Measurements from ENCODE around the gene RIN1.
A peak's percentile ranks its signal among the peaks of the same experiment; 100 is the strongest.

The RIN1 gene

GRCh38 chr11:66365711-66366619 lies 29.7 kb upstream of the RIN1 start:
- TF ChIP-seq FOXA1 (IDR thresholded peaks at IDR 0.05) (no peak), PKNOX1 (IDR thresholded peaks at IDR 0.05) (no peak), ZNF384 (IDR thresholded peaks at IDR 0.05) (no peak), TARDBP (IDR thresholded peaks at IDR 0.05) (no peak), BHLHE40 (IDR thresholded peaks at IDR 0.05; ENCODE audit: borderline replicate concordance) (no peak), SUZ12 (IDR thresholded peaks at IDR 0.05) (no peak)
- DNase-seq (ENCODE audit: extremely low spot score) = no peak
- CTCF ChIA-PET = interaction anchor here (1.4 kb wide), 1 partner anchor 21 kb away, joined by 4 read pairs; no protein-coding TSS in a partner anchor
- POLR2A ChIA-PET = interaction anchor here (1.1 kb wide), 1 partner anchor 21 kb away, joined by 3 read pairs; no protein-coding TSS in a partner anchor

GRCh38 chr11:66365166-66365565 lies 28.9 kb upstream of the RIN1 start:
- POLR2A ChIA-PET = no interaction called here

GRCh38 chr11:66363805-66364535 lies 27.7 kb upstream of the RIN1 start:
- TF ChIP-seq FOXA1 (IDR thresholded peaks at IDR 0.05) (no peak), ZNF384 (IDR thresholded peaks at IDR 0.05) (peak; percentile 39; the same call in 1 of the 2 replicates), FOXK2 (IDR thresholded peaks at IDR 0.05) (no peak), L3MBTL2 (conservative IDR thresholded peaks at IDR 0.05) (peak; percentile 18; the same call in 1 of the 2 replicates), SUZ12 (IDR thresholded peaks at IDR 0.05) (no peak), FOXM1 (IDR thresholded peaks at IDR 0.05; ENCODE audit: borderline replicate concordance) (no peak)
- peak; percentile 85 for DNase-seq (ENCODE audit: extremely low spot score)

More at GRCh38 chr11:66365166-66365565, 28.9 kb upstream of the RIN1 start:
- CTCF ChIA-PET = interaction anchor here (1.4 kb wide), 1 partner anchor 21 kb away, joined by 4 read pairs; no protein-coding TSS in a partner anchor
- no peak for TF ChIP-seq SP1 (IDR thresholded peaks at IDR 0.05)
- no peak for TF ChIP-seq HDGF (IDR thresholded peaks at IDR 0.05; ENCODE audit: borderline replicate concordance)
- no peak for TF ChIP-seq LEF1 (IDR thresholded peaks at IDR 0.05; ENCODE audit: borderline replicate concordance)
- no peak for TF ChIP-seq ELF4 (IDR thresholded peaks at IDR 0.05)
- no peak for TF ChIP-seq SUZ12 (IDR thresholded peaks at IDR 0.05)
- TF ChIP-seq NFRKB (IDR thresholded peaks at IDR 0.05) = no peak
- no peak for TF ChIP-seq ARNT (IDR thresholded peaks at IDR 0.05)
- no peak for TF ChIP-seq FOXM1 (IDR thresholded peaks at IDR 0.05; ENCODE audit: borderline replicate concordance)
- no peak for TF ChIP-seq FOXK2 (IDR thresholded peaks at IDR 0.05)
- TF ChIP-seq L3MBTL2 (conservative IDR thresholded peaks at IDR 0.05) = no peak
- no peak for TF ChIP-seq PKNOX1 (IDR thresholded peaks at IDR 0.05)
- no peak for TF ChIP-seq CTBP1 (IDR thresholded peaks at IDR 0.05; ENCODE audit: borderline replicate concordance)
- no peak for TF ChIP-seq ZNF384 (IDR thresholded peaks at IDR 0.05)
- TF ChIP-seq FOXA1 (IDR thresholded peaks at IDR 0.05) = no peak
- no peak for TF ChIP-seq TARDBP (IDR thresholded peaks at IDR 0.05)
- no peak for TF ChIP-seq BHLHE40 (IDR thresholded peaks at IDR 0.05; ENCODE audit: borderline replicate concordance)
- no peak for DNase-seq (ENCODE audit: extremely low spot score)

GRCh38 chr11:66363187-66363601 lies 27.0 kb upstream of the RIN1 start:
- TF ChIP-seq FOXA1 (IDR thresholded peaks at IDR 0.05) (no peak), HDGF (IDR thresholded peaks at IDR 0.05; ENCODE audit: borderline replicate concordance) (no peak), ZNF384 (IDR thresholded peaks at IDR 0.05) (no peak), SUZ12 (IDR thresholded peaks at IDR 0.05) (no peak), LEF1 (IDR thresholded peaks at IDR 0.05; ENCODE audit: borderline replicate concordance) (no peak), PKNOX1 (IDR thresholded peaks at IDR 0.05) (no peak), TARDBP (IDR thresholded peaks at IDR 0.05) (no peak), L3MBTL2 (conservative IDR thresholded peaks at IDR 0.05) (no peak), CTBP1 (IDR thresholded peaks at IDR 0.05; ENCODE audit: borderline replicate concordance) (no peak), FOXK2 (IDR thresholded peaks at IDR 0.05) (no peak), NFRKB (IDR thresholded peaks at IDR 0.05) (no peak)
- DNase-seq (ENCODE audit: extremely low spot score) = peak; percentile 4
- POLR2A ChIA-PET = interaction anchor here (0.7 to 1.7 kb wide), 5 partner anchors 8 to 52 kb away, joined by 3 to 4 read pairs (median 4); partner anchors contain the start of gene SLC29A2
- CTCF ChIA-PET = interaction anchor here (0.6 to 1.5 kb wide), 9 partner anchors 15 to 891 kb away, joined by 3 to 10 read pairs (median 6); no protein-coding TSS in a partner anchor

More at GRCh38 chr11:66363805-66364535, 27.7 kb upstream of the RIN1 start:
- POLR2A ChIA-PET = interaction anchor here (1.3 to 1.7 kb wide), 2 partner anchors 22 to 25 kb away, joined by 4 read pairs; no protein-coding TSS in a partner anchor
- CTCF ChIA-PET = interaction anchor here (0.6 to 1.5 kb wide), 10 partner anchors 16 to 892 kb away, joined by 3 to 10 read pairs (median 5); no protein-coding TSS in a partner anchor

GRCh38 chr11:66362481-66363147 lies 26.4 kb upstream of the RIN1 start:
- CTCF ChIA-PET = interaction anchor here (1.5 kb wide), 2 partner anchors 14 to 24 kb away, joined by 7 read pairs; no protein-coding TSS in a partner anchor
- no peak for TF ChIP-seq TARDBP (IDR thresholded peaks at IDR 0.05)
- no peak for TF ChIP-seq LEF1 (IDR thresholded peaks at IDR 0.05; ENCODE audit: borderline replicate concordance)
- TF ChIP-seq SP1 (IDR thresholded peaks at IDR 0.05) = no peak
- no peak for TF ChIP-seq ELF4 (IDR thresholded peaks at IDR 0.05)
- no peak for TF ChIP-seq FOXK2 (IDR thresholded peaks at IDR 0.05)
- TF ChIP-seq ZNF384 (IDR thresholded peaks at IDR 0.05) = no peak
- no peak for DNase-seq (ENCODE audit: extremely low spot score)
- POLR2A ChIA-PET = interaction anchor here (0.7 to 1.7 kb wide), 5 partner anchors 9 to 51 kb away, joined by 3 to 4 read pairs (median 4); partner anchors contain the start of gene SLC29A2
